ENCODE results near the gene TXNRD2. TPM values are rescaled to one million over a fixed set of nuclear protein-coding genes. Genes with fewer than 3 reads are reported as not detected.
A peak's percentile ranks its signal among the peaks of the same experiment; 100 is the strongest.

The TXNRD2 gene
- total RNA-seq, 1 experiment from 2014 or later = 22.4 TPM

DNA sequence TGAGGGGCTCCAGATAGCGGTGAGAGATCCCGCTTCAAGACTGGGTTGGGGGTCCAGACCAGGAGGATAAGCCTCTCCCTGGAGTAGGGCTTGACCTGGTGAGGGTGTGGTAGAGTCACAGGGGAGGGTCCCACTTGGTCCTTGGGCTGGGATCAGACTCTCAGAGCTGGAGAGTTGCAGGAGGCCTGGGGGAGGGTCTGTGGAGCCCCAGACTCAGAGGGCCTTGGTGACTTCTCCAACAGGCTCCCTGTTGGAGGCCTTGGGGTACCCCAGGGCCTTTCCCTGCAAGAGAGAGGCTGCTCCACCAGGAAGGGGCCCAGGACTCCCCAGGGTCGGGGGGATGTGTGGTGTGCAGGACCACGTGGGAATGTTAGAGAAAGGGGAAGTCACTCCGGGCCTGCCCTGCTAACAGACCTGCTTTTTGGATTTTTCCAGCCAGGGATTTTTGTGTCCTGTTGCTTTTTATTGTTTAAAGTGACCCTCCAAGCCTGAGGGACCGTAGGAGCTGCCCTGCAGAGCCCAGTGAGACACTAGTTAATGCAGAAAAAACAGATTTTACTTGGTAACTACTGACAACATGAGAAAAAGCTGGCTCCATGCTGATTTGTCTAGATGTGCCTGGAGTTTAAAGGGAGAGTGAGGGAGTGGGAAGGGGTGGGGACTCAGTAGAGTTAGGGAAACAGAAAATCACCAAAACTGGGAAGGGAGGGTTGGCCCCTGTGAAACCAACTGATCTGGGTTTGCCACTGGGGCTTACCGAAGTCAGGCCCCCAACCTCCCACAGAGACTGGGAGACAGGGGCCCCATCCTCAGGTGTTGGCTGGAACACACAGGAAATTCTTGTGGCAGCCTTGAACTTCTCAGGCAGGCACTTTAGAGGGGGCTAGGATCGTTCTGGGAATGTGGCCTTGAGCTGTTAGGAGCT is 801 bp upstream of the TXNRD2 start:
- no peaks in the 10 kb centered on the region for H3K9me2 ChIP-seq (ENCODE audit: insufficient read depth)
- H3F3A ChIP-seq (ENCODE audit: insufficient read depth, low read depth) = peaks cover 2% of the 10 kb centered on the region; the same call in 1 of the 2 replicates
- H3K27ac ChIP-seq = peak overlapping the region; percentile 59
- peaks cover 27% of the 10 kb centered on the region for H3K79me2 ChIP-seq (ENCODE audit: low read depth)
- TSS peak; percentile 37 for BruUV-seq (replicated peaks)
- peak overlapping the region; percentile 89 for H3K4me2 ChIP-seq
- H3K4me3 ChIP-seq = peak overlapping the region; percentile 90
- TF ChIP-seq EZH2 (IDR thresholded peaks at IDR 0.05; ENCODE audit: low read depth) = no peak
- TF ChIP-seq, protein P1, sequence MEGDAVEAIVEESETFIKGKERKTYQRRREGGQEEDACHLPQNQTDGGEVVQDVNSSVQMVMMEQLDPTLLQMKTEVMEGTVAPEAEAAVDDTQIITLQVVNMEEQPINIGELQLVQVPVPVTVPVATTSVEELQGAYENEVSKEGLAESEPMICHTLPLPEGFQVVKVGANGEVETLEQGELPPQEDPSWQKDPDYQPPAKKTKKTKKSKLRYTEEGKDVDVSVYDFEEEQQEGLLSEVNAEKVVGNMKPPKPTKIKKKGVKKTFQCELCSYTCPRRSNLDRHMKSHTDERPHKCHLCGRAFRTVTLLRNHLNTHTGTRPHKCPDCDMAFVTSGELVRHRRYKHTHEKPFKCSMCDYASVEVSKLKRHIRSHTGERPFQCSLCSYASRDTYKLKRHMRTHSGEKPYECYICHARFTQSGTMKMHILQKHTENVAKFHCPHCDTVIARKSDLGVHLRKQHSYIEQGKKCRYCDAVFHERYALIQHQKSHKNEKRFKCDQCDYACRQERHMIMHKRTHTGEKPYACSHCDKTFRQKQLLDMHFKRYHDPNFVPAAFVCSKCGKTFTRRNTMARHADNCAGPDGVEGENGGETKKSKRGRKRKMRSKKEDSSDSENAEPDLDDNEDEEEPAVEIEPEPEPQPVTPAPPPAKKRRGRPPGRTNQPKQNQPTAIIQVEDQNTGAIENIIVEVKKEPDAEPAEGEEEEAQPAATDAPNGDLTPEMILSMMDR (conservative IDR thresholded peaks at IDR 0.05) = no peak
- no peaks in the 10 kb centered on the region for H4K20me1 ChIP-seq (ENCODE audit: insufficient read depth)
- no peaks in the 10 kb centered on the region for H3K27me3 ChIP-seq (ENCODE audit: insufficient read depth, low read depth)
- intact Hi-C loops (cut with micrococcal nuclease; ENCODE audit: unreplicated experiment) = no loop called here
- H2AFZ ChIP-seq = peak overlapping the region; percentile 91
- H3K36me3 ChIP-seq (ENCODE audit: low read depth) = no peaks in the 10 kb centered on the region
- ChIA-PET POLR2A (ENCODE audit: unreplicated experiment) (no interaction called here), CTCF (no interaction called here)
- no peaks in the 10 kb centered on the region for H3K9me3 ChIP-seq (ENCODE audit: insufficient read depth, low read depth)
- peaks cover 12% of the 10 kb centered on the region; the same call in 1 of the 2 replicates for H3K4me1 ChIP-seq (replicated peaks; ENCODE audit: insufficient read depth)
- no peak for DNase-seq

DNA sequence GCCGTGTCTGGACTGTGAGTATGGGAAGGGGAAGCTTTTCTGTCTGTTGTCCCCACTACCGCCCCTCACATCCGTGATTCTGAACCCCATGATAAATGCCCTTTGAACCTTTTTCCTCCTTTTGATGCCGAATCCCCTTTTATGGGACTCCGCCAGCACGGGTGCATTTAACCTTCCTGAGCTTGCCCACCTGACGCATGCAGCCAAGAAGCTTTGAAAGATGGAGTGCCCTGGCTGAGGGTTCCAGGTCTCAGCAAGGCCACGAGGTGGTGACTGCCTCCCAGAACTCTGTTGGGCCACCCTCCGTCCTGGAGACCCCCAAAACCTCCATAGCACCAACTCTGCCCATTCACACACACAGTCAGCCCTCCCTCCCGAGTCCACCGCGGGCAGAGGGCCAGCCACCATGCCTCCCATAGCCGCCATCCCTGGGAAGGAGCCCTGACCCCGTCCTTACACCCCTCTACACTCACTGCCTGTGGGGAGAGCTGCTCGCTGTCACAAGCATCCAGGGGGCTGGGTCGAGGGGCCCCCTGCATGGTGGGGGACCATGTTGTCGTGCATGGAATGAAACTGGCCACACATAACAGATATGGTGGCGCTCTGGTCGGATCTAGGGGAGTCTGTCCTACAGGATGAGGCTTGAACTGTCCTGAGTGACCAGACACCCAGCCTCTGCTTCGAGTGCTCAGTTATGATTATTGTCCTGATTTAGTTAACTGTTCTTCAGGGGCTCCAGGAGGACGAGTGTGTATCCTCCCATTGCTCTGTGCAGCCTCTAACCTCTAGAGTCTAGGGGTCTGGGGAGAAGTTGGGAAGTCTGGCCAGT is 868 bp downstream of the TXNRD2 start:
- CTCF ChIA-PET = no interaction called here
- POLR2A ChIA-PET (ENCODE audit: unreplicated experiment) = no interaction called here

More for the DNA sequence above, 868 bp downstream of the TXNRD2 start:
- no peaks in the 10 kb centered on the region for H4K20me1 ChIP-seq (ENCODE audit: insufficient read depth)
- peak overlapping the region; percentile 90 for H3K4me3 ChIP-seq
- peaks cover 12% of the 10 kb centered on the region; the same call in 1 of the 2 replicates for H3K4me1 ChIP-seq (replicated peaks; ENCODE audit: insufficient read depth)
- DNase-seq = no peak
- peak overlapping the region; percentile 29; the same call in 1 of the 2 replicates for H3K27ac ChIP-seq
- TF ChIP-seq, protein P1 (conservative IDR thresholded peaks at IDR 0.05) = no peak
- TF ChIP-seq EZH2 (IDR thresholded peaks at IDR 0.05; ENCODE audit: low read depth) = no peak
- intact Hi-C loops (cut with micrococcal nuclease; ENCODE audit: unreplicated experiment) = no loop called here
- H3F3A ChIP-seq (ENCODE audit: insufficient read depth, low read depth) = no peaks in the 10 kb centered on the region
- H3K9me2 ChIP-seq (ENCODE audit: insufficient read depth) = no peaks in the 10 kb centered on the region
- peak overlapping the region; percentile 91 for H2AFZ ChIP-seq
- no peaks in the 10 kb centered on the region; the same call in 1 of the 2 replicates for H3K9me3 ChIP-seq (ENCODE audit: insufficient read depth, low read depth)
- H3K79me2 ChIP-seq (ENCODE audit: low read depth) = peaks cover 27% of the 10 kb centered on the region
- no peaks in the 10 kb centered on the region for H3K27me3 ChIP-seq (ENCODE audit: insufficient read depth, low read depth)
- peak overlapping the region; percentile 89 for H3K4me2 ChIP-seq
- H3K36me3 ChIP-seq (ENCODE audit: low read depth) = no peaks in the 10 kb centered on the region
- TSS peak; percentile 27 for BruUV-seq (replicated peaks)

Data from PC-9 (cell line).